Measurements from ENCODE around the gene P4HB.

The P4HB gene

GRCh38 chr17:81895400-81895799 is 35.1 kb upstream of the P4HB start:
- no peak for DNase-seq

- no peak for DNase-seq
Measured at GRCh38 chr17:81891303-81891552, 30.9 kb upstream of the P4HB start.

GRCh38 chr17:81890447-81891302 is 30.3 kb upstream of the P4HB start:
- DNase-seq = no peak

GRCh38 chr17:81889602-81890001 is 29.3 kb upstream of the P4HB start:
- no peak for DNase-seq

GRCh38 chr17:81888988-81889595 is 28.8 kb upstream of the P4HB start:
- no peak for DNase-seq

DNA sequence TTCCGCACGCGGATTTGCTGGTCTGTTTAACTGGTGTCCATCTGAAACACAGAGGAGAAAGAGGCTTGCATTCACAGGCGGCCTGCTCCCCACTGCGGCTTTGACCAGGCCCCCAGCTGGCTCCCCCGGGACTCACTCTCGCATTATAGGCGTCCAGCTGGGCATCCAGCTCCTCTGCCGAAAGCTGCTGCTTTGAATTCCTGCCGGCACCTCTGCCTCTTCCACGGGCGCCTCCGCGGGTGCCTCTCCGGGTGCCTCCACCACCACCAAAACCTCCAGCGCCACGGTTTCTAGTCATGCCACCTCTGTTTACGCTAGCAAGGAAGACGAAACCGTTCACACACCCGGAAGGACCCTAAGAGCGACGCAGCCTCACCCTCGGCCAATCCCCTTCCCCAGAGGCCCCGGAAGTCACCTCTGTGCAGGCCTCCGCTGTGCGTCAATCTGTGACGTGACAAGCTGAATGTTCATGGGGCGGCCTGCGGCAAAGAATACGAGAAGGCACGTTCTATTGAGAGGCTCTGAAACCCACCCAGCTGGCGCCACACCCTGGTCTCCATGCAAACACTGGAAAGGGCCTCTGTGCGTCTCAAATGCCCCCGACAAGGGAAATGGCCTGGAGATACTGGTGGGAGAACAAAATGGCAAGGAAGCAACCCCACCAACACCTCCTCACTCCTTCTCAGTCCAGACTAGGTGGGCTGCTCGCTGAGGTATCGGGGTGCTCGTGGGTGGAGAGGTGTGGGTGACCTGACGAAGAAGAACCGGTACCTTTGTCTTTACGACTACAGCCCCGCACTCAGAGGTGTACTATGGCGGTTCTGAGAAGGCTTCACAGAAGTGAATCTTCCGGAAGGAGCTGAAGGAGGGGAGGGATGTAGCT is 28.0 kb upstream of the P4HB start:
- no peak for DNase-seq

- DNase-seq = no peak
Measured at GRCh38 chr17:81885869-81886548, 25.7 kb upstream of the P4HB start.

DNA sequence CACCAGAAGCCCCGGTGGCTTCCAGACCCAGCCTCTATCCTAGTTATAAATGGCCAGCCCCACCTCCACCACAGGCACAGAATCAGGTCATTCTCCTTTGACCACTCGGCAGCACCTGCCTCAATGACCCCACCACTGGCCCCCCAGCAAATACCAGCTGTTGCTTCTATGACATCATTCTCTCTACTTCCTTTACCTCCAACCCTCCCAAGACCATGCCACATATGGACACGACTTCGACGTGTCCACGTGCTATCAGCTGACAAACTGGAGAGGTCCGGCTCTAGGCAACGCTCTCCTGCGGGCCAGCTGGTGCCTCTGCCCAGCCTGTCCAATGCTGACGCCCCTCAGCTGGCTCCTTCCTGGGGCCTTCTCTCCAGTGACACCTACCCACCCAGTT is 25.1 kb upstream of the P4HB start:
- no peak for DNase-seq

DNA sequence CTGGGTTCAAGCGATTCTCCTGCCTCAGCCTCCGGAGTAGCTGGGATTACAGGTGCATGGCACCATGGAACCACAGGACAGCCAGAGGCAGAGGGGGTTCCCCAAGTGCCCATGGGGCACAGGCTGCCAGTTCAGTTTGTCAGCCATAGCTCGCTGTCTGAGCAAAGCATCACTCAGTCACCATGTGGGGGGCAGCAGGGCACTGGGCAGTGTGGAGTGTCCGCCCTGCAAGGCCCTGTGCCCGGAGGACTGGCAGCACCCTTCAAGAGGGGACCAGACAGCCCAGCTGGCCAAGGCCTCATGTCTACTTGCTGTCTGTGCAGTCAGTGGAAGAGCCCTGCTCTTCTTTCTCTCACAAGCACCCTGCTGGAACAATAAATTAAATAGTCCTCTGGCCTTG is 24.6 kb upstream of the P4HB start:
- no peak for DNase-seq

GRCh38 chr17:81884520-81884919 is 24.2 kb upstream of the P4HB start:
- DNase-seq = no peak

- DNase-seq = no peak
Measured at GRCh38 chr17:81879121-81879520, 18.8 kb upstream of the P4HB start.

GRCh38 chr17:81878294-81878693 is 18.0 kb upstream of the P4HB start:
- no peak for DNase-seq

DNA sequence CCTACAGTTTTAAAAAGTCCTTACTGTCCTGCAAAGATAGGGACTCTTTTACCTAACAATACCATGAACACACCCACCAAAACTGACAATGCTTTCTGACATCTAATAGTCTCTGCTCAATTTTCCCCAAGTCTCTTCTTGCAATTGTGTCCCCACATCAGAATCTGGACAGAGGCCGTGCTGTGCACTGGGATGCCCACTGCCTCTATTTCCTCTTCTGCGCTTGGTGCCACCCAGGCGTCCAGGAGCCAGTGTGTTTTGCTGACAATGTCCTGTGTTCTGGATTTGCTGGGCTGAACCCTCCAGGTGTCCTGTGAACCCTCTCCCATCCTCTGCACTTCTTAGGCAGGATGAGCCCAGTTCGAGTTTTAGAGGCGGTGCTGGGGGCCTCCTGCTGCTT is 17.2 kb upstream of the P4HB start:
- no peak for DNase-seq

- no peak for DNase-seq
Measured at GRCh38 chr17:81871387-81872230, 11.3 kb upstream of the P4HB start.

DNA sequence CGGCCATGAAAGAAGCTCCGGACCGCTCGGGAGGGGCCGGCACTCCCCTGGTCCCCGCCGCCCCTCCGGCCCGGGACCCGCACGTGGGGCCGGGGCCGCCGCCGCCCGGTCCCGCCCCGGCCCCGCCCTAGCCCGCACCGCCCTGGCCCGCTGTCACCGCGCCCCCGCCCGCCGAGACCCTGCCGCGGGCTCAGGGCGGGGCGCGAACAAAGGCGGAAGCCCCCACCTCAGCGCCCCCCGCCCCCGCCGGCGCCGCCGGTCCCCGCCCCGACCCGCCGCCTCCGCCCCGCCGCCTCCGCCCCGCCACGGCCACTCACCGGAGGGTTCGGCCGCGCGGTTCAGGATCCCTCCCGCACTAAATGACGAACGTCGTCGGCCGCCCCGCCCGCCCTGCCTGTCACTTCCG is 10.6 kb upstream of the P4HB start, which contains the start of gene ARHGDIA:
Gene ARHGDIA (minus strand): TSS at position 357 of the 406 bp plus-strand sequence. CDS start 1,407 bp downstream, outside the sequence.
- peak; percentile 86 for DNase-seq

DNA sequence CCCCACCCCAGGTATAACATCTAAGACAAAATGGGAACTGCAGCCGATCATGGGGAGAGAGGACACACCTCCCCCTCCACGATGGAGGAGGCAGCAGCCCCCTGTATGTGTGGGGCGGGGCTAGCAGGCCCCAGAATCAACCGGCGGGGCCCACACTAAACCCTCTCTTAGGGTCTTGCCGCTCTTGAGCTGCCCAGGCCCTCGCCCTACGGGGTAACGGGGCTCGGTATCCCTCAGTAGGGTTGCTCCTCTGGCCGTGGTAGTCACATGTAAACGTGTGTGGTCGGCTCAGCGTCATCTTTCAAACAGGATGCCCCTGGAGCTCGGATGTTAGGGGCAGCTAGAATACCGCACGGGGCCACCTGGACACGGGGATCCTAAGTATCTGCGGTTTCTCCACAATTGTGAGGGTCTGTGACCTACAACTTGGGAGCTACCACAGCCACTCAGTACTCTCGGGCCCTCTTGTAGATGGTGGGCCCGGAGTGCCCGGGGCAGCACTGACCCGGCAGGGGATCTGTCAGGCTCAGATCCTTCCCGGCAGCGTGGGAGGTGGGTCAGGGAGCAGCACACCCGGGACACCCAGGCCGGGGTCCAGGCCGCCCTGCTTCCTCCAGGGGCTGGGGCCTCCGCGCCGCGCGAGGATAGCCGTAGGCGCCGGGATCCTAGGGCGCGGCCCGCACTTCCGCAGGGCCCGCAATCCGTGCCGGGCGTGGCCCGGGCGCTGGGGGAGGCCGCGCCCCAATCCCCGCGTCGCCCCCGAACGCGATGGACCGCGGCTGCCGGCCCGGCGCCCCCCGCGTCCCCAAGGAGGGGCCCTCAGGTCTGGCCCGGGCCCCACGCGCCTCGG is 10.0 kb upstream of the P4HB start:
- DNase-seq = no peak

DNA sequence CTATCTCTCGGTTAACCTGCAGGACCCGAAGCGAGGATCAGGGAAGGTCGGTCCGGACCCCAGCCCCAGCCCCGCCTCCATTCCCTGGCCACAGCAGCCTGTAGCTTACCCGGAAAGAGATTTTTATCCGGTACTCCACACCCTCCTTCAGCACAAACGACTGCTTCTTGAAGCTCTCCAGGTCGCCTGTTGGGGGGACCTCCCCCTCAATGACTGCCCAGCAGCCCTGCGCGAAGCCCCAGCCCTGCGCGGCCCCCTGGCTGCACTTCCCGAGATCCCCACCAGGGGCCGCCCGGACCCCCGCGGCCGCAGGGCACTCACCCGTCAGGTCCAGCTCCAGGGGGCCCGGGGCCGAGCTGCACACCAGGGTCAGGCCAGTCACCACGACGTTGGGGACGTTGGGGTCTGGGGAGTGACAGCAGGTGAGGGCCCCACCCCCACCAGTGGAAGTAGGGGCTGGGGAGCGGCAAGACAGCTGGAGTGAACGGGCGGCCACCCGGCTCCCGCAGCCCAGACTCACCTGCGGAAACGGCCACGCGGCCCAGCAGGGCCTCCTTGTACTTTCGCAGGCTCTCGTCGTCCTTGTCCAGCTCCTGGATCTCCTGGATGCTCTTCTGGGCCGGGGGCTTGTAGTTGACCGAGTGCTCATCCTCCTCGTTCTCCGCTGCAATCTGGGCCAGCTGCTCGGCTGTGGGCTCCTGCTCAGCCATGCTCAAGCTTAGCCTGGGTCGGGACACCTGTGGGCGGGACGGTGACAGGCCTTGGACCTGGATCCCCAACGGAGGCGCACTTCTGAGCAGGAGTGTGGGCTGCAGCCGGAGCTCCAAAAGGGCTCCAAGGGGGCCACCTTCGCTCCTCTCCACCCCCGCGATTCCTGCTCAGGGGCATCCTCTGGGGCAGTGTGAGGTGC is 9.1 kb upstream of the P4HB start:
- no peak for DNase-seq

DNA sequence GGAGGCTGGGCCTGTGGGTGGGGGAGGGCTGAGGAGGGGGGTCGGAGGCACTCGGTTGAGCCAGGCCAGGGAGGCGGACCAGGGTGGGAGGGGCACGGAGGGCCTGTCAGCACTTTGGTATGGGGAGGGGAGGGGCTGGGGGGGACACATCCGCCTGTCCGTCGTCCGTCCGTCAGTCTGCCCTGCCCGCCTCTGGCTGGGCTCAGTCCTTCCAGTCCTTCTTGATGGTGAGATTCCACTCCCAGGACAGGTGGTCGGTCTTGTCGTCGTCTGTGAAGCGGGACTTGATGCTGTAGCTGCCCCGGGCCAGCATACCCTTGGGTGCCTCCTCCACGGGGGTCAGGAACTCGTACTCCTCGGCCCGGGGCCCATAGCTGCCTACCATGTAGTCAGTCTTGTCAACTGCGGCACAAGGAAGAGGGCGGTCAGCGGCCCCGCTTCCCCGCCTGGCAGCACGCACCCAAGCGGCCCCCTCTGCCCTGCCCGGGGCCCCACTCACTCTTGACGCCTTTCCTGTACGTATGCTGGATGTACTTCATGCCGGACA is 8.4 kb upstream of the P4HB start:
- DNase-seq = peak; percentile 32

DNA sequence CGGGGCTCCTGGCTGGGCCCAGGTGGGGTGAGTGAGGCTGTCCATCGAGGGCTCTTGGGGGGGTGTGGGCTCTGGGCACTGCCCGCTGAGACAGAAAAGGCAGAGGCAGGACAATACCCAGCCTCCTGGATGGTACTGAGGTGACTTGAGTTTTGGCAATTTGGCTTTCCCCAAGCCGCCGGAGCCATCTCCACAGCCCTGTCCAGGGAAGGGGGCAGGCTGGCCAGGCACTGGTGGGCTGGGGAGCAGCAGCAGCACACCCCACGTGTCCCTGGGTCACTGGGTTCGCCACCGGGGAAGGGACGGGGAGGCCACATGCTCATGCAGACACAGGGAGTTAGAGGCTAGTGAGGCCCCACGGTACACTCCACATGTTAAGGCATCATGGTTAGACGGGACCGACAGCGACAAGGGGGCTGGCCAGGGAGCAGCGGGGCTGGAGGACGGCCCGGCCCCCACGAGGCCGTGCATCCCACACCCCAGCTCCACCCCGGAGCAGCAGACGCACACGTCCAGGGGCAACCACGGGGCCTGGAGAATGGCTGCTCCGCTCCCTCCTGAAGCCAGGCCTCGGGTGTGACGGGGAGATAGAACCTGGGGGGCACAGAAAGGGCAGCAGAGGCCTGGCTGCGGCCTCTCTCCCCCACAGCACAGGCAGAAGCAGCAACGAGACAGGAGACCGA is 7.8 kb upstream of the P4HB start:
- DNase-seq = no peak

Measured in NCI-H510A (cell line).